Ishikawa (cell line): ENCODE results near the gene PARD3B.

Experiments used
- CEBPB ChIP-seq: IDR thresholded peaks from 2 replicates; pipeline ENCODE4 v1.6.1; 2012
- CREB1 ChIP-seq: IDR thresholded peaks from 2 replicates; pipeline ENCODE4 v1.6.1; 2012; ENCODE audit warnings: low read depth
- EGR1 ChIP-seq: IDR thresholded peaks from 2 replicates; pipeline ENCODE4 v1.6.1; 2012
- EP300 ChIP-seq: IDR thresholded peaks from 2 replicates; pipeline ENCODE4 v1.6.1; 2012; ENCODE audit warnings: borderline replicate concordance
- FOXM1 ChIP-seq: IDR thresholded peaks from 2 replicates; pipeline ENCODE4 v1.6.1; 2012; ENCODE audit warnings: low read depth, borderline replicate concordance
- NFIC ChIP-seq: IDR thresholded peaks from 2 replicates; pipeline ENCODE4 v1.6.1; 2012
- RAD21 ChIP-seq: IDR thresholded peaks from 2 replicates; pipeline ENCODE4 v1.6.1; 2012; ENCODE audit warnings: low read depth
- TAF1 ChIP-seq: IDR thresholded peaks from 2 replicates; pipeline ENCODE4 v1.6.1; 2012; ENCODE audit warnings: low read depth, mild to moderate bottlenecking
- TCF12 ChIP-seq: IDR thresholded peaks from 2 replicates; pipeline ENCODE4 v1.6.1; 2012; ENCODE audit warnings: low read depth
- TEAD4 ChIP-seq: IDR thresholded peaks from 2 replicates; pipeline ENCODE4 v1.6.1; 2012
- USF1 ChIP-seq: IDR thresholded peaks from 2 replicates; pipeline ENCODE4 v1.6.1; 2012
- YY1 ChIP-seq: IDR thresholded peaks from 2 replicates; pipeline ENCODE4 v1.6.1; 2012; ENCODE audit warnings: low read depth
- ZBTB7A ChIP-seq: IDR thresholded peaks from 2 replicates; pipeline ENCODE4 v1.6.1; 2012; ENCODE audit warnings: low read depth
- TF ChIP-seq, protein P1 (sequence below): IDR thresholded peaks from 2 replicates; pipeline ENCODE4 v1.6.1; 2012
- TF ChIP-seq, protein P2 (sequence below): IDR thresholded peaks from 2 replicates; pipeline ENCODE4 v1.6.1; 2012; ENCODE audit warnings: low read depth, mild to moderate bottlenecking

PARD3B gene

DNA sequence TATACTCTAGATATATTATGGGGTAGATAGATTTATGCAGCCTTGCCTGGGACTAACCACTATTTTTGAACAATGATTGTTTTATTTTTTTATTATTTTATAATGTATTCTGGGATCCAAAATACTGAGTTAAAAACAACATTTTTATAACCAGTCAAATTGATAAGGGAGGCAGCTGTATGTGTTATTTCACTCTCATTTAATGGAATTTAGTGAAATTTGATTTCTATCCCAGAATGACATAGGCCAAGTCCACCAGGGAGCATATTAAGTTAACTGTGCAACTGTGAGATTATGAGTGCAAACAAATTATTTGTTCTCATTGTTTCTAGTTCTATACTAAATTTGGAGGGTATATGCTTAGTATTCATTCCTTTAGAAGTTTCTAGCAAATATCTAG lies 583.5 kb downstream of the PARD3B start:
- TF ChIP-seq EP300 (no peak), ZBTB7A (no peak), YY1 (no peak), CREB1 (no peak), EGR1 (no peak), FOXM1 (no peak), TAF1 (no peak), TEAD4 (no peak), NFIC (no peak), CEBPB (no peak), USF1 (no peak)
- TF ChIP-seq, protein P1, sequence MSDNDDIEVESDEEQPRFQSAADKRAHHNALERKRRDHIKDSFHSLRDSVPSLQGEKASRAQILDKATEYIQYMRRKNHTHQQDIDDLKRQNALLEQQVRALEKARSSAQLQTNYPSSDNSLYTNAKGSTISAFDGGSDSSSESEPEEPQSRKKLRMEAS: no peak

GRCh38 chr2:205129531-205129930 lies 584.3 kb downstream of the PARD3B start:
- TF ChIP-seq, protein P1: no peak
- TF ChIP-seq TEAD4 (no peak), ZBTB7A (no peak), CEBPB (no peak)

GRCh38 chr2:205130111-205130829 lies 585.0 kb downstream of the PARD3B start:
- TF ChIP-seq TCF12 (no peak), TAF1 (no peak), RAD21 (no peak), NFIC (no peak), EGR1 (no peak), ZBTB7A (no peak), YY1 (no peak)
- TF ChIP-seq, protein P2, sequence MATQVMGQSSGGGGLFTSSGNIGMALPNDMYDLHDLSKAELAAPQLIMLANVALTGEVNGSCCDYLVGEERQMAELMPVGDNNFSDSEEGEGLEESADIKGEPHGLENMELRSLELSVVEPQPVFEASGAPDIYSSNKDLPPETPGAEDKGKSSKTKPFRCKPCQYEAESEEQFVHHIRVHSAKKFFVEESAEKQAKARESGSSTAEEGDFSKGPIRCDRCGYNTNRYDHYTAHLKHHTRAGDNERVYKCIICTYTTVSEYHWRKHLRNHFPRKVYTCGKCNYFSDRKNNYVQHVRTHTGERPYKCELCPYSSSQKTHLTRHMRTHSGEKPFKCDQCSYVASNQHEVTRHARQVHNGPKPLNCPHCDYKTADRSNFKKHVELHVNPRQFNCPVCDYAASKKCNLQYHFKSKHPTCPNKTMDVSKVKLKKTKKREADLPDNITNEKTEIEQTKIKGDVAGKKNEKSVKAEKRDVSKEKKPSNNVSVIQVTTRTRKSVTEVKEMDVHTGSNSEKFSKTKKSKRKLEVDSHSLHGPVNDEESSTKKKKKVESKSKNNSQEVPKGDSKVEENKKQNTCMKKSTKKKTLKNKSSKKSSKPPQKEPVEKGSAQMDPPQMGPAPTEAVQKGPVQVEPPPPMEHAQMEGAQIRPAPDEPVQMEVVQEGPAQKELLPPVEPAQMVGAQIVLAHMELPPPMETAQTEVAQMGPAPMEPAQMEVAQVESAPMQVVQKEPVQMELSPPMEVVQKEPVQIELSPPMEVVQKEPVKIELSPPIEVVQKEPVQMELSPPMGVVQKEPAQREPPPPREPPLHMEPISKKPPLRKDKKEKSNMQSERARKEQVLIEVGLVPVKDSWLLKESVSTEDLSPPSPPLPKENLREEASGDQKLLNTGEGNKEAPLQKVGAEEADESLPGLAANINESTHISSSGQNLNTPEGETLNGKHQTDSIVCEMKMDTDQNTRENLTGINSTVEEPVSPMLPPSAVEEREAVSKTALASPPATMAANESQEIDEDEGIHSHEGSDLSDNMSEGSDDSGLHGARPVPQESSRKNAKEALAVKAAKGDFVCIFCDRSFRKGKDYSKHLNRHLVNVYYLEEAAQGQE: no peak

- TF ChIP-seq NFIC: peak; percentile 56
- TF ChIP-seq, protein P1: no peak
Measured at GRCh38 chr2:205133544-205133943, 588.3 kb downstream of the PARD3B start.

DNA sequence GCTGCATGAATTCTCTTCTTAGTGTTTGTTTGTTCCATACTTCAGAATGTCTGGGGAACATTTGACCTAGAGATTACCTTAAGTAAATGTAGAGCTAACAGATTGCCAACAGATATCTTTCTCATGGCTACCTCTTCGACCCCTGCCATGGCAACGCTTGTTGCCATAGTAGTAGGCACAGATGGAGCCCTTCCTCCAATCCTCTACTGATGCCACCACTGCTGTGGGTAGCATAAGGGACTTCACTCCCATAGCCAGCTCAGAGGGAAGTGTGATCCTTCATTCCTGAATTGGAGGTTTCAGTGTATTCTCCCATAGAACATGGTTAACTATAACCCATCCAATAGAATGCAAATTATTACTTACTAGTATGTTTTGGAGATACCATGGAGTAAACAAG lies 593.5 kb downstream of the PARD3B start:
- TF ChIP-seq, protein P1: no peak
- no peak for TF ChIP-seq RAD21
- no peak for TF ChIP-seq USF1
- no peak for TF ChIP-seq CREB1
- no peak for TF ChIP-seq NFIC
- no peak for TF ChIP-seq YY1
- no peak for TF ChIP-seq TCF12
- no peak for TF ChIP-seq TEAD4
- no peak for TF ChIP-seq EGR1
- no peak for TF ChIP-seq TAF1

- TF ChIP-seq TAF1 (no peak), YY1 (no peak), EGR1 (no peak), USF1 (no peak), CREB1 (no peak), CEBPB (no peak), TCF12 (no peak), RAD21 (no peak), FOXM1 (no peak), NFIC (no peak)
- TF ChIP-seq, protein P2: no peak
- TF ChIP-seq, protein P1: no peak
Measured at GRCh38 chr2:205139822-205140463, 594.7 kb downstream of the PARD3B start.
